CD4-positive, alpha-beta T cell treated with Interferon gamma for 1 hour (primary cell): Measurements from ENCODE around the gene ZNF224.

Experiments
- DNase-seq: peaks from one replicate; pipeline ENCODE4 v3.0.0-alpha.2; 2020

Gene ZNF224

DNA sequence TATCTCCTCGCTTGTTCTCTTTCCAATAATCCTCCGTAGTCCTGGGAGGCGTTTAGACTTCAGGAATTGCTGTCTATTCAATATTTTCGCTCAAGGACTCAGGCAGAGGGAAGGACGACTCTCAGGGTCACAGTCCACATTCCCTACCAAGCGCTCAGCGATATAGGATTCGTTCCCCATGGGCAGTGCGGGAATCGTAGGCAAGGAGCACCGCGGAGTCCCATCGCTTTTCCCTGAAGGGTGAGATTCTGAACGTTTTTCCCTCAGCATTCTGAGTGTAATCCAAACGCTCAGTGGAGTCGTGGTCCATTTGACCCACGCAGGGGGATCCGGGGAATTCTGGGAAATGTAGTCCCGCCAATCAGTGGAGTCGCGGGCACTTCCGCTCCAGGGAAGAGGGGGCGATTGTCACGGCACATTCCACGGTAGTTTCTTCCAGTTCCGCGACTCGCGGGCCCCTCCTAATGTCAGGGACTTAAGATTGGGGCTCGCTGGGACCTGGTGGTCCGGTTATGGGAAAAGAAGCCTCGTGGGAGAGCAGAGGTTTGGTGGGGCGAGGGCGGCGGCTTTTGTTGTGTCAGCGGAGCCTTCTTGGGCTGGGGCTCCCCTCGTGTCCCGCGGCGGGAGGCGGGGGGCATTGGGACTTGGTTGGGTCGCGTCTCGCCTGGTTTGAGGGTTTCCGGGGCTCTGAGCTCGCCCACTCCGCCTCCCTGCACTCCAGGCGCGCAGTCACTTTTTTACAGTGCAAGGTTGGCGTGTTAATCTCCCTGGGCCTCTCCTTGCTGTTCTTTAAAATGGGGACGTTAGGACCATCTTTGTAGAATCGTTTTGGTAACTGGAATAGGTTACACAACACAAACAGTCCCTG, 47.3 kb downstream of the ZNF224 start, which contains the start of gene ZNF234:
Gene ZNF234 (plus strand): TSS at position 364 of the 868 bp plus-strand sequence. CDS start 3,079 bp downstream, outside the sequence.
- DNase-seq = peak; percentile 66

GRCh38 chr19:44142059-44142433, 47.9 kb downstream of the ZNF224 start:
- no peak for DNase-seq

DNA sequence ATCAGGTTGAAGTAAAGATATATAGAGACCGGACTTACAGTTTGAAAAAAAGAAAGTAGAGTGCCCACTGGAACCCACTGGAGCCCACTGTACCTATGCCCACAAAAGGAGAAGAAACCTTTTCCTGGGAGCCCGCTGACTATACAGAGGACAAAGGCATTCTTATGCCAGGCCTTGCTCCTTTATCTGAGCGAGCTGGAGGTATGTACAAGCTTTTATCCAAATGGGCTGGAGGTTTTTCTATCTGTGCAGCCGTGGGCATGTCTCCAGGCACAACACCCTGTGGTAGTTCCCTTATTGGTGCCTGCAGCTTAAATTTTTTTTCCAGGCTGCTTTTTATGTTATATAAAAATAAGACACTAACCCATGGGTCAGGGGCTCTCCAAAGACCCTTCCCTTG, 55.6 kb downstream of the ZNF224 start:
- no peak for DNase-seq

DNA sequence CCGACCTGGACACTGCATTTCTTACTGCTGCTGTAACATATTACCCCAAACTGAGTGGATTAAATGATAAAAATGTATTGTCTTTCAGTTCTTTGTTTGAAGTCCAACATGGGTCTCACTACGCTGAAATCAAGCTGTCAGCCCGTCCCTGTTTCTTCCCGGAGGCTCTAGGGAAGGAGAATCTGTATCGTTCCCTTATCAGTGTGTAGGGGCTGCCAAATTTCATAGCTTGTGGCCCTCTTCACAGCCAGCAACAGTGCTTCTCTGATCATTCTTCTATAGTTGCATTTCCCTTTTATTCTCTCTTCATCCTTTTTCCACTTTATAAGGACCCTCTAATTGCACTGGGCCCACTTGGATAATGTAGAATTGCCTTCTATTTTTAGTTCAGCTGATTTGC, 57.3 kb downstream of the ZNF224 start:
- no peak for DNase-seq

DNA sequence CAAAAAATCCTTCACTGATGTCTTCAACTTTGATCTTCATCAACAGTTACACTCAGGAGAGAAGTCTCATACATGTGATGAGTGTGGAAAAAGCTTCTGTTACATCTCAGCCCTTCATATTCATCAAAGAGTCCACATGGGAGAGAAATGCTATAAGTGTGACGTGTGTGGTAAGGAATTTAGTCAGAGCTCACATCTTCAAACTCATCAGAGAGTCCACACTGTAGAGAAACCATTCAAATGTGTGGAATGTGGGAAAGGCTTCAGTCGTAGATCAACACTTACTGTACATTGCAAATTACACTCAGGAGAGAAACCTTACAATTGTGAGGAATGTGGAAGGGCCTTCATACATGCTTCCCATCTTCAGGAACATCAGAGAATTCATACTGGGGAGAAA, 62.3 kb downstream of the ZNF224 start:
- no peak for DNase-seq
